GM12892 (cell line): ENCODE results near the gene SLC6A8. TPM values are rescaled to one million over a fixed set of nuclear protein-coding genes. Genes with fewer than 3 reads are reported as not detected.

Experiments
- DNase-seq: peaks from one replicate; pipeline ENCODE4 v3.0.0; 2011; ENCODE audit not compliant: insufficient read length
- FAIRE-seq: peaks from 2 replicates; lab custom pipeline; 2011; peaks lifted over from hg19 to GRCh38; lab: Jason Lieb, UNC
- POLR2A ChIP-seq: IDR thresholded peaks from 2 replicates; pipeline ENCODE4 v1.6.1; 2011; ENCODE audit warnings: low read depth, low read length, control low read depth
- POLR2AphosphoS5 ChIP-seq: IDR thresholded peaks from 2 replicates; pipeline ENCODE4 v1.6.1; 2011; ENCODE audit warnings: low read depth, low read length, control low read depth
- TAF1 ChIP-seq: IDR thresholded peaks from 2 replicates; pipeline ENCODE4 v1.6.1; 2011; ENCODE audit warnings: low read depth, mild to moderate bottlenecking, control low read depth, low read length, borderline replicate concordance
- polyA plus RNA-seq: library from polyadenylated mRNA; unstranded; fragments of >200 nt; gene quantifications from one replicate; pipeline ENCODE4 v1.2.1, GENCODE V29; 2012; ENCODE audit warnings: missing spikeins, inconsistent platforms; ENCODE audit not compliant: missing spikeins

SLC6A8 gene
- polyA plus RNA-seq: 1.8 TPM

DNA sequence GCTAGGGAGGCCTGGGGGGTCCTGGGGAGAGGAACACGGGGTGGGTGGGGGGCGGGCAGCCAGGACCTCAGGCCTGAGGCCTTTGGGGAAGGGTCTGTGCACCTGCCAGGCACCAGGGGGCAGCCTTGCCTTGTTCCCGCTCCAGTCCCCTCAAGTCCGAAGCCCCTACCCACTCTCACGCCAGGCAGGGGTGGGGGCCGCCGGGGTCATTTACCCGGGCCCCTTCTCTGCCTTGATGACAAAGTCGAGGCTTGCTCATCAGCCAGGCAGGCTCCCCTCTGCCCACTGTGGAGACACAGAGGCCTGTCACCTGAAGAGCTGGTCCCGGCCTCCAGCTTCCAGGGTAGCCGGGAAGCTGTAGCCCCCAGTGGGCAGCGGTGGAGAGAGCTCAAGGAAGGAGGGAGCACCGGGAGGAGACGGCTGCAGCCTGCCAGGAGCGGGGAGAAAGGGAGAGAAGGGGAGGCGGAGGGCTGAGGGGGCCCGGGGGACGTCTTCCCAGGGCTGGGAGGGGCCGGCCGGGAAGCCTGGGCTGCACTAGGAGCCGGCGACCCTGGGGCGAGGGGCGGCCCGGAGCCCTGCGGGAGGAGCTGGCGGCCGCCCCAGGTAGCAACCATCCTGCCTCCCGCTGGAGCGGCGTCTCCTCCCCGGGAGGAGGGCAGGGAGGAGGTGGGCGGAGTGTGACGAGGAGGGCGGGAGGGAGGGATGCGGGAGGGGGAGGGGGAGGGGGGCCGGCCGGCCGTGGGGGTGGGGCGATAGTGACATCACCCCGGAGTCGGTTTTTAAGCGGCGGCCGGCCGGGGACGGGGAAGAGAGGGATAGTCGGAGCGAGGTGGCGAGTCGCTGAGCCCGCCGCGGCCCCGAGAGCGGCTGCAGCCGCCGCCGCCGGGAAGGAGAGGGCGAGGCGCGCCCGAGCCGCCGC is at the start of gene SLC6A8:
TSS of gene SLC6A8 (plus strand) at position 806 of the 919 bp plus-strand sequence. CDS start 649 bp downstream, outside the sequence.
- TF ChIP-seq POLR2A (no peak), TAF1 (no peak), POLR2AphosphoS5 (no peak)
- no peak for FAIRE-seq
- DNase-seq: no peak

DNA sequence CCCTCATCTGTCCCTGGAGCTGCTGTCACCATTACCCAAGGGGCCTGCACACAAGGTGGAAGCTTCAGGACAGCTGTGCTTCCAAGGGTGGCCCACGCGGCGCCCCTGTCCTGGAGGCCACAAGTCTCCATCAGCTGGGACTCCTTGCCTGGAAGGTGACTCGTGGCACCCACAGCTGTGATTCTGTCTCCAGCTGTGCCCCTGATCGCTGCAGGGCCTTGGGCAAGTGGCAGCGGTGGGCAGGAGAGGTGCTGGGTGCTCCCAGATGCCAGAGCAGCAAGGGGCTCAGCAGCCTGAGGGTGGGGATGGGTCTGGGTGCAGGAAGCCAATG is 49.7 kb upstream of the SLC6A8 start:
- no peak for DNase-seq
- FAIRE-seq: no peak
- TF ChIP-seq POLR2AphosphoS5 (no peak), POLR2A (no peak)

DNA sequence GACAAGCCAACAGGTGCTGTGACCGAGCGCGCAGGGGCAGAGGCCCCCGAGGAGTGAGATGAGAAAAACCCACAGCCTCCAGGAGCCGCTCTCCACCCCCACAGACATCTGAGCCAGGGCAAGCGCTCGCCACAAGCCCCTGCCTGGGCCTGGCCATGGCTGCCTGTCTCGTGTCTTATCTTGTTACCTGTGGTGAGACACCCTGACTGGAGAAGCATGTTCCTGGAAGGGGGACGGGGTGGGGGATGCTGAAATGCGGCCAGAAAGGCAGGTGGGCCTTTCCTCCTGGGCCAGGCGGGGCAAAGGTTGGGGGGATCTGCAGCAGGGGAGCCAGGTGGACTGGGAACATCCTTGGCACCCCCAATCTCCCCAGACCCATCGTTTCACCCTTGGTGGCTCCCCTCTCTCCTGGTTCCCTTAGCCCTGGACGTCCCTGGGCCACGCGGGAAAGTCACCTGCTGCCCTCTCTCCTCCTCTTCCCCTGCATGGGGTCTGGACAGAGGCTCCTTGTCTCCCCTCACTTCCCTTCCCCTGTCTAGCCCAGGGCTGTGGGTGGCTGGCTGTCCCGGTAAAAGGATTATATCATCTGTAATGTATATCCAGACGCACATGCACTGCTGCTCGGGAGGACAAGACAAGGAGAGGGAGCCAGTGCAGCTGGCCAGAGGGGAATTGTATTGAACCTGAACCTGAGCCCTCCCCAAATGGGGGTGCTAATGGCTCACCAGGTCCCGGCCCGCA is 49.1 kb upstream of the SLC6A8 start:
- FAIRE-seq (no peak), DNase-seq (no peak)
- TF ChIP-seq TAF1 (no peak), POLR2A (no peak), POLR2AphosphoS5 (no peak)

- DNase-seq: no peak
- TF ChIP-seq POLR2AphosphoS5: no peak
- FAIRE-seq: no peak
These were observed 48.3 kb upstream of the SLC6A8 start for GRCh38 chrX:153639177-153640044.

- TF ChIP-seq TAF1 (no peak), POLR2AphosphoS5 (no peak)
- DNase-seq (no peak), FAIRE-seq (no peak)
These were observed 47.6 kb upstream of the SLC6A8 start for GRCh38 chrX:153640045-153640686.

- TF ChIP-seq POLR2A (no peak), POLR2AphosphoS5 (no peak)
- DNase-seq (no peak), FAIRE-seq (no peak)
These were observed 46.8 kb upstream of the SLC6A8 start for GRCh38 chrX:153640736-153641575.

DNA sequence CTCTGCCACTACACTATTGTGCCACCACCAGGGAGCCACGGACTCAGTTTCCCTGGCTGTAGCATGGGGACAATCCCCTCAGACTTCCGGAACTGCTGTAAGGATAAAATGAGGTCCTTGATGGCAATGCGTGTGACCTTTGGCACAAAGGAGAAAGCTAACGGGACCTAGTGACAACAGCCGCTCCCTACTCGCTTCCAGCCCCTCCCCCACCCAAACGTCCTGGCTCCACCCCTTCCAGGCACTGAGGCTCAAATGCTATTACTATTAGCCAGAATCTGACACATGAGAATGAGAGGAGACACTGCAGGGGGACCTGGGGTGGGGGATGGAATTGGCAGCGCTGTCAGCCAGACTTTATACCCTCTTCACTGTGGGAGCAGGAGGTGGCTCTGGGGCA is 46.1 kb upstream of the SLC6A8 start:
- DNase-seq (no peak), FAIRE-seq (no peak)
- no peak for TF ChIP-seq POLR2AphosphoS5
- TF ChIP-seq TAF1: no peak
- no peak for TF ChIP-seq POLR2A

GRCh38 chrX:153642051-153642654 is 45.6 kb upstream of the SLC6A8 start:
- TF ChIP-seq TAF1: no peak
- no peak for TF ChIP-seq POLR2AphosphoS5
- no peak for TF ChIP-seq POLR2A
- DNase-seq: no peak
- FAIRE-seq: no peak

- DNase-seq (no peak), FAIRE-seq (no peak)
- TF ChIP-seq POLR2AphosphoS5 (no peak), TAF1 (no peak), POLR2A (no peak)
These were observed 44.9 kb upstream of the SLC6A8 start for GRCh38 chrX:153642655-153643430.
